Endothelial cell of umbilical vein (primary cell): ENCODE results near the gene MINDY4. TPM values are rescaled to one million over a fixed set of nuclear protein-coding genes. Genes with fewer than 3 reads are reported as not detected.

Experiments
- BruUV-seq: library from RNA; stranded (reverse); fragments of 400-500 nt; replicated peaks from 2 replicates; lab custom pipeline; 2021; lab: Mats Ljungman, UMichigan
- CTCF ChIA-PET: fragments of 300-600, 350-600 bp; sonication (Branson Sonifier 250); formaldehyde crosslinking; loops from one replicate; lab custom pipeline; 2021; ENCODE audit warnings: antibody characterized with exemption, inconsistent platforms; lab: Charles Lee
- POLR2A ChIA-PET: fragments of 300-600, 350-600 bp; sonication (Branson Sonifier 250); formaldehyde crosslinking; loops from one replicate; lab custom pipeline; 2021; ENCODE audit warnings: antibody characterized with exemption, inconsistent platforms; lab: Charles Lee
- DNase-seq: peaks from one replicate; pipeline ENCODE4 v3.0.0-alpha.2; 2011; ENCODE audit warnings: low read depth, low spot score
- FAIRE-seq: peaks from 2 replicates; lab custom pipeline; 2011; peaks lifted over from hg19 to GRCh38; lab: Jason Lieb, UNC
- H2AFZ ChIP-seq: 2 replicates; pipeline ENCODE4 v1.6.0; 2012; ENCODE audit warnings: low read depth, low read length, control low read depth, inconsistent platforms
- H3K27ac ChIP-seq: 2 replicates; pipeline ENCODE4 v1.5.1; 2011; ENCODE audit warnings: low read depth, mild to moderate bottlenecking, control low read depth, low read length, moderate library complexity; ENCODE audit not compliant: insufficient read depth
- H3K27me3 ChIP-seq, 2 experiments: 2 replicates each; pipeline versions ENCODE4 v1.6.0 to v1.6.1; 2011; ENCODE audit warnings: low read length in 2 of 2, mixed read lengths in 1 of 2; ENCODE audit not compliant: control insufficient read depth in 2 of 2, insufficient read depth in 2 of 2
- H3K36me3 ChIP-seq, 2 experiments: 2 replicates in 1 of 2; 3 replicates in 1 of 2; pipeline ENCODE4 v1.5.1; 2011; ENCODE audit warnings: low read length in 2 of 2, mild to moderate bottlenecking in 1 of 2, moderate library complexity in 1 of 2; ENCODE audit not compliant: control insufficient read depth in 2 of 2, insufficient read depth in 2 of 2; ENCODE audit errors: extremely low read depth in 1 of 2
- H3K4me1 ChIP-seq: 3 replicates; pipeline ENCODE4 v1.5.1; 2011; ENCODE audit warnings: mild to moderate bottlenecking, low read length; ENCODE audit not compliant: control insufficient read depth, insufficient read depth; ENCODE audit errors: extremely low read depth
- H3K4me2 ChIP-seq: 2 replicates; pipeline ENCODE4 v1.6.1; 2011; ENCODE audit warnings: low read length, control low read depth, mixed read lengths; ENCODE audit not compliant: insufficient read depth
- H3K4me3 ChIP-seq, 3 experiments: fragments of 200-600 bp in 1 of 3; sonication (generic), shearing (Covaris generic) in 1 of 3; replicated peaks in 1 of 3; 2 replicates each; pipeline ENCODE4 v1.5.1; 2011 to 2016; ENCODE audit warnings: control low read depth in 3 of 3, low read length in 3 of 3, mild to moderate bottlenecking in 2 of 3, inconsistent platforms in 1 of 3, low read depth in 1 of 3, moderate library complexity in 1 of 3; ENCODE audit not compliant: insufficient read depth in 1 of 3
- H3K79me2 ChIP-seq: 2 replicates; pipeline ENCODE4 v1.6.0; 2012; ENCODE audit warnings: low read length, inconsistent platforms; ENCODE audit not compliant: control insufficient read depth, insufficient read depth
- H3K9ac ChIP-seq: replicated peaks from 2 replicates; pipeline ENCODE3; 2011; ENCODE audit warnings: low read length, control low read depth; ENCODE audit not compliant: insufficient read depth; ENCODE audit errors: extremely low read depth
- H3K9me1 ChIP-seq: replicated peaks from 3 replicates; pipeline ENCODE4 v1.6.0; 2011; ENCODE audit warnings: mild to moderate bottlenecking, low read length; ENCODE audit not compliant: control insufficient read depth, insufficient read depth; ENCODE audit errors: extremely low read depth
- H3K9me3 ChIP-seq: replicated peaks from 2 replicates; pipeline ENCODE4 v1.5.1; 2012; ENCODE audit warnings: low read length, inconsistent platforms; ENCODE audit not compliant: control insufficient read depth, insufficient read depth
- H4K20me1 ChIP-seq: replicated peaks from 2 replicates; pipeline ENCODE3; 2011; ENCODE audit warnings: mild to moderate bottlenecking, low read length; ENCODE audit not compliant: control insufficient read depth, insufficient read depth; ENCODE audit errors: extremely low read depth
- EZH2 ChIP-seq: IDR thresholded peaks from 2 replicates; pipeline ENCODE4 v1.6.1; 2012; ENCODE audit warnings: borderline replicate concordance, low read depth, mild to moderate bottlenecking, moderate library complexity, low read length, inconsistent platforms; ENCODE audit not compliant: severe bottlenecking
- GATA2 ChIP-seq: IDR thresholded peaks from 2 replicates; pipeline ENCODE4 v1.7.0; 2011; ENCODE audit warnings: low read depth, mild to moderate bottlenecking, moderate library complexity, mixed read lengths, low read length; ENCODE audit not compliant: insufficient read length, insufficient read depth
- JUN ChIP-seq: IDR thresholded peaks from 2 replicates; pipeline ENCODE4 v1.6.1; 2011; ENCODE audit warnings: borderline replicate concordance, low read depth; ENCODE audit not compliant: insufficient read length, insufficient read depth
- MYC ChIP-seq: IDR thresholded peaks from one replicate; pipeline ENCODE4 v1.6.1; 2011; ENCODE audit warnings: mild to moderate bottlenecking, low read depth, low read length
- POLR2AphosphoS5 ChIP-seq: IDR thresholded peaks from 2 replicates; pipeline ENCODE4 v1.6.1; 2012; ENCODE audit warnings: low read depth, mild to moderate bottlenecking, control low read depth, low read length, moderate library complexity; ENCODE audit not compliant: insufficient read depth
- dilution Hi-C: fragments of 300-500 bp; cut with MboI; formaldehyde crosslinking; loops from one replicate; pipeline ENCODE4 v1.15.0; 2019; ENCODE audit warnings: low sequenced_read_pairs; ENCODE audit not compliant: extremely low pct_ligation_motif_present
- intact Hi-C: fragments of 100-400 bp; cut with micrococcal nuclease; formaldehyde crosslinking; loops from one replicate; pipeline ENCODE4 v1.10.0; 2022
- polyA plus RNA-seq, 4 experiments: library from polyadenylated mRNA; depleted of rRNA in 3 of 4; stranded (reverse) in 3 of 4; unstranded in 1 of 4; fragments of >200 nt; gene quantifications; 2 replicates each; pipeline versions ENCODE4 v1.2.1 to v1.2.3, GENCODE V29; 2011 to 2012; ENCODE audit warnings: missing spikeins in 1 of 4
- total RNA-seq: library from RNA; stranded (reverse); gene quantifications from 2 replicates; pipeline ENCODE4 v1.2.3, GENCODE V29; 2021

The MINDY4 gene
- total and polyA plus RNA-seq, 2 donors (not counting 3 experiments of a cell fraction or from before 2014, with no cell fraction given) = 2.2 to 4.7 TPM

DNA sequence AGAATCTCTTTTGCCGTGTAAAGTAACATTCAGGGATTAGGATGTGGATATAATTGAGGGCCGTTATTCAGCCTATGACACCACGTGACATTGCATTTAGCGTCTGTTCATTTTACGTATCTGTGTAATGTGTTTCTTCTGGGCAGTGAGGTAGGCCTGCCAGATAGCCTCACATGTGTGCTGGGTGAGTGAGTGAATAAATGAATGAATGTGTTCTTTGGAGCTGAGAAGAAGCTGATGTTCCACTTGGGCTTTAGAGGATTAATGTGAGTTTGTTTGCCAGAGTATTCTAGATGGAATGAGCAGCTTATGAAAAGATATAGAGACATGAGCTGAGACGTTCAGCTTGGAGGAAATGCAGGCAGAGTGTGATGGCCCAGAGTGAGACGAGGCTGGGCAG, 55.0 kb downstream of the MINDY4 start:
- Histone ChIP-seq H3K27ac (no peak overlapping the region), H3K9me3 (no peaks in the 10 kb centered on the region), H3K4me2 (no peak overlapping the region), H4K20me1 (no peaks in the 10 kb centered on the region), H3K27me3 (no peaks in the 10 kb centered on the region), H3K4me1 (no peaks in the 10 kb centered on the region), H3K36me3 (no peaks in the 10 kb centered on the region), H3K9ac (no peak overlapping the region), H3K9me1 (no peaks in the 10 kb centered on the region), H3K4me3 (no peak overlapping the region), H3K79me2 (no peaks in the 10 kb centered on the region), H2AFZ (no peak overlapping the region)
- ChIA-PET CTCF (interaction anchor here (0.7 kb wide), 1 partner anchor 113 kb away, joined by 3 read pairs; no protein-coding TSS in a partner anchor), POLR2A (no interaction called here)
- no peak for TF ChIP-seq JUN
- no peak for TF ChIP-seq MYC
- TF ChIP-seq POLR2AphosphoS5 = no peak
- no peak for TF ChIP-seq GATA2
- no peak for TF ChIP-seq EZH2
- no TSS peak for BruUV-seq
- no peak for FAIRE-seq
- dilution Hi-C loops (no loop called here), intact Hi-C loops (no loop called here)
- no peak for DNase-seq

DNA sequence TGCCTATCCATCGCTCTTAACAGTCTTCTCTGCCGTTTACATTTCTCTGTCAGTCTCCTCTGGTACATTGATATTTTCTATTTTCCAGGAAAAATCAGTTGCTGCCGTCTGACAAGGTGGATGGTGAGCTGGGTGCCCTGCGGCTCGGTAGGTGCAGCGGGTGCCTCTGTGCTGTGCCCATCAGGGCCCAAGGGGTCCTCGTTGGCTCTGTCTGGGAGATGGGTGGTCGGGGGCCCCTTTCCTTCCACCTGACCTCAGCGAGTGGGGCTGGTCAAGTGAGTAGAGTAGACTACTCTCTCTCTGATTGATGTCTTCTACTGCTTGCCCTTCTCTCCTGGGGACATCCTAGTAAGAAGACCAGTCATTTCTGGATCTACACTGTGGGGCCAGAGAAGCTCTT, 57.4 kb downstream of the MINDY4 start:
- POLR2A ChIA-PET = no interaction called here
- Histone ChIP-seq H3K79me2 (no peaks in the 10 kb centered on the region), H3K9me1 (no peaks in the 10 kb centered on the region), H2AFZ (no peak overlapping the region), H3K36me3 (no peaks in the 10 kb centered on the region), H3K27ac (no peak overlapping the region), H3K4me1 (no peaks in the 10 kb centered on the region), H3K4me3 (no peak overlapping the region), H3K9ac (no peak overlapping the region), H3K27me3 (no peaks in the 10 kb centered on the region), H3K4me2 (no peak overlapping the region), H3K9me3 (no peaks in the 10 kb centered on the region), H4K20me1 (no peaks in the 10 kb centered on the region)
- intact Hi-C loops (no loop called here), dilution Hi-C loops (no loop called here)
- CTCF ChIA-PET = interaction anchor here (1.4 kb wide), 1 partner anchor 11 kb away, joined by 3 read pairs; no protein-coding TSS in a partner anchor
- TF ChIP-seq MYC = no peak
- no peak for TF ChIP-seq JUN
- DNase-seq (no peak), FAIRE-seq (no peak)
- BruUV-seq = no TSS peak
